Body of pancreas (tissue), 4 donors: Measurements from ENCODE around the gene WDFY4.

Experiments used
- POLR2A ChIP-seq, 3 donors: fragments of 450-650 bp; IDR thresholded peaks; one replicate each; pipeline ENCODE4 v1.6.1; 2016; ENCODE audit warnings: antibody characterized with exemption in 3 of 3, mild to moderate bottlenecking in 2 of 3
- TF ChIP-seq, protein P1 (sequence below), 7 experiments: fragments of 450-650 bp in 4 of 7; fragments of 200-600 bp in 3 of 7; sonication (generic) in 3 of 7; IDR thresholded peaks; one replicate each; pipeline ENCODE4 v1.5.1; 2016 to 2019; ENCODE audit warnings: antibody characterized with exemption in 7 of 7

DNA sequence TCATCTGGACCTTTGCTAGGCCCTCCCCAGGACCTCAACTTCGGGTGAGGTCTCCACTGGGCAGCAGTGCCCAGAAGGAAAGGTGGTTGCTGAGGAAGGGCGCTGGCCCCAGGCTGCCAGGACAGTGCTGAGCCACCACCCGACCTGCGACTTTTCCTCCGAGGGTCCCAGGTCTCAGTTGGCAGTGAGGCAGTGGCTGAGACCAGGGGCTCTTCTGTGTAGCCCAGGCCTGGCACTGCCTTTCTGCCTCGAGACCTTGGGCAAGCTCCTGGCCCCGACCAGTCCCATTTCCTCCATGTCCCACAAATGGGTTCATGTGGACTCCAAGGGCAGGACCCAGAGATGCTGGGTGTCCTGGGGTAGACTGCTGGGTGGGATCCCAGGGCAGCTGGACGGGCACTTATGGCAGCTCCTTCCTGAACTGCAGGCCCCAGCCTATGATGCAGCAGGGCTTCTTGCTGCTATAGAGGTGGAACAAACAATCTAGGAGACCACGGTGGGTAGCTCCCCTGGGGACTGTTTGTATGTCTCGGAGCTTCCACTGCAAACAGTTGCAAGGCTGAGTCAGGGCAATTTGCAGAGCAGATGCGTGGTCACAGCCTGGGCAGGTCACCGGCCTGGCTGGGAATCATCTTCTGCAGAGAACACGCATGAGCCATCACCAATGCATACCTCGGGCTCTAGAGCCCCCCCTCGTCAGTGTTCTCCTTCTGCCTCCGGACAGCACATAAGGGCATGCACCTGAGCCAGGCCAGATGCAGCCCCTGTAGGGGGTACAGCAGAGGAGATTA lies 272.9 kb downstream of the WDFY4 start:
- TF ChIP-seq, protein P1, sequence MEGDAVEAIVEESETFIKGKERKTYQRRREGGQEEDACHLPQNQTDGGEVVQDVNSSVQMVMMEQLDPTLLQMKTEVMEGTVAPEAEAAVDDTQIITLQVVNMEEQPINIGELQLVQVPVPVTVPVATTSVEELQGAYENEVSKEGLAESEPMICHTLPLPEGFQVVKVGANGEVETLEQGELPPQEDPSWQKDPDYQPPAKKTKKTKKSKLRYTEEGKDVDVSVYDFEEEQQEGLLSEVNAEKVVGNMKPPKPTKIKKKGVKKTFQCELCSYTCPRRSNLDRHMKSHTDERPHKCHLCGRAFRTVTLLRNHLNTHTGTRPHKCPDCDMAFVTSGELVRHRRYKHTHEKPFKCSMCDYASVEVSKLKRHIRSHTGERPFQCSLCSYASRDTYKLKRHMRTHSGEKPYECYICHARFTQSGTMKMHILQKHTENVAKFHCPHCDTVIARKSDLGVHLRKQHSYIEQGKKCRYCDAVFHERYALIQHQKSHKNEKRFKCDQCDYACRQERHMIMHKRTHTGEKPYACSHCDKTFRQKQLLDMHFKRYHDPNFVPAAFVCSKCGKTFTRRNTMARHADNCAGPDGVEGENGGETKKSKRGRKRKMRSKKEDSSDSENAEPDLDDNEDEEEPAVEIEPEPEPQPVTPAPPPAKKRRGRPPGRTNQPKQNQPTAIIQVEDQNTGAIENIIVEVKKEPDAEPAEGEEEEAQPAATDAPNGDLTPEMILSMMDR (IDR thresholded peaks at IDR 0.05) = no peak
- TF ChIP-seq POLR2A (IDR thresholded peaks at IDR 0.05) = no peak
